Middle frontal gyrus (tissue), 1 donor: Measurements from ENCODE around the gene GRID2.

Experiments used
- DNase-seq: peaks from one replicate; pipeline ENCODE4 v3.0.0-alpha.2; 2015; ENCODE audit warnings: low spot score; ENCODE audit errors: extremely low spot score

Gene GRID2

DNA sequence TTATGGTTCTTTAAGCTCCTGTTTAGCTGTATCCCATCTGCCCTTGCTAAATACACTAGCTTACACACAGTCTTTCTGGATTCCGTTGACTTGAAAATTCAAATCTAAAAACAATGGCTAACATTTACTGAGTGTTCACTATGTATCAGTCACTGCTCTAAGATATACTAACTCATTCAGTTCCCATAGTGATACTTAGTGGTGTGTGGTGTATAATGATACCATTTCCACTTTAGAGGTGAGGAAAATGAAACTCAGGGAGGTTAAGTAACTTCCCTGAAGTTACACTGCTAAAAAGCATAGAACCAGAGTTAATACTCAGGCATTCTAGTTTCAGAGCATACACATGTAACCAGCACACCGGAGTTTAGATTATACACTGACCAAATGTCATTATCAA, 762.0 kb downstream of the GRID2 start:
- no peak for DNase-seq

DNA sequence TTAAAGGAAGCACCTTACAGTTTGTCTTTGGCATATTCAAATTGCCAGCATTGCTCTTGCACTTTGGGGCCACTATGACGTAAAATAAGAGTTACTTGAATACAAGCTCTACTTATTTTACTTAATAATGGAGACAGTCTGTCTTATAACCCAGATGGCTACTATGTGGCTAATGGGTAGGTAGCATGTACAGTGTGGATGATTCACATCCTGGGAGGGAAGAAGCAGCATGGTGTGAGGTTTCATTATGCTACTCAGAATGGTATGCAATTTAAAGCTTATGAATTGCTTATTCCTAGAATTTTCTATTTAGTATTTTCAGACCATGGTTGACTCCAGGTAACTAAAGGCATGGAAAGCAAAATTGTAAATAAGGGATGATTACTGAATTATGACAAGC, 763.0 kb downstream of the GRID2 start:
- DNase-seq = no peak

DNA sequence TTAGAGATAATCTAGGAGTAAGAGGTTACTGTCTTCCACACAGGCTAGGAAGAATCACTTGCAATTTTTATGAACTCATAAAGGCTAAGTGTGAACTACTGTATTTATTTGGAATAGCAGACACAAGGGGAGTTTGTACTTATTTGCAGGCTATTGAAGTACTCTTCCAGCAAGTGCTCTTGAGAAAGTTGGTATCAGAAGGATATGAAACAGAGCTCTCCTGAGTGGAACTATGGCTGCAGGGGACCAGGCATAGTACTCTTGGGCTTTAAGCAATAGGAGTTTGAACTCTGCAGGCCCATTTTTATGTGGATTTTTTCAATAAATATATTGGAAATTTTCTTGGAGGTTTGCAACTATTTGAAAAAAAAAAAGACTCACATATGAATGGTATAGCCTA, 768.5 kb downstream of the GRID2 start:
- no peak for DNase-seq

DNA sequence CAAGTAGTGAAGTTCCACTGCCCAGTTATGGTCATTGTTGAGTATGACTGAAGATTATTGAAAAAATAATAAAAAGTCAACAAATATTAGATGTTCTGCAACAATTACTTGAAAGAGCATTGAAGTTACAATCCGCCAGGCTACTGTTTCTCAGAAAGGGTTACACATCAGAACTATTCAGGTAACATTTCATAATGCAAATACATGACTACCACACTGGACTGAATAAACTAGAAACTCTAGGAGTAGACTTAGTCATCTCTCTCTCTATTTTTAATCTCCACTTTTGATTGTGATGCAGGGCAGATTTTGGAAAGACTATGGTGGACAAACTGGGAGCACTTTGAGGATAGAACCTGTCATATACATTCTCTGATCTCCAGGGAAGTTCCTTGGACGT, 776.5 kb downstream of the GRID2 start:
- DNase-seq = no peak

DNA sequence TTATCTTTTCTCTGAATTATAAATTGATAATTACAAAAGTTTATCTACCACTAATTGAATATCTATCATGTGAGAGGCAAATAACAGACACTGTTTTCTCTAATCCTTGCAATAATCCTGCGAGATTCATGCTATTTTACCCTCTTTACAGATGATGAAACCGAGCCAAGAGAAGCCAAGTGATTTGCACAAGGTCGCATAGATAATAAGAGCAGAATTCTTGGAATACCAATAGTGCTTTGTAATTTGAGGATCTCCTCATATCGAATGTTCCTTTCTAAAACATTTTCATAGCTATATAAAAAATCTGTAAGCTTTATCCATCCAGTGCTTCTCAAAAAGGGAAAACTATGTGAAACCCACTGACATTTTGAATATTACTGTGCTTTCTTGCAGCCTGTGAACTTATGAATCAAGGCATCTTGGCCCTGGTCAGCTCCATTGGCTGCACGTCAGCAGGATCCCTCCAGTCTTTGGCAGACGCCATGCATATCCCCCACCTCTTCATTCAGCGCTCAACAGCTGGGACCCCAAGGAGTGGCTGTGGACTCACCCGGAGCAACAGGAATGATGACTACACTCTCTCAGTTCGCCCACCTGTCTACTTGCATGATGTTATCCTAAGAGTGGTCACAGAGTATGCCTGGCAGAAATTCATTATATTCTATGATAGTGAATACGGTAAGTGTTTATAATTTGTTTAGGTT, 781.0 kb downstream of the GRID2 start:
- DNase-seq = no peak

DNA sequence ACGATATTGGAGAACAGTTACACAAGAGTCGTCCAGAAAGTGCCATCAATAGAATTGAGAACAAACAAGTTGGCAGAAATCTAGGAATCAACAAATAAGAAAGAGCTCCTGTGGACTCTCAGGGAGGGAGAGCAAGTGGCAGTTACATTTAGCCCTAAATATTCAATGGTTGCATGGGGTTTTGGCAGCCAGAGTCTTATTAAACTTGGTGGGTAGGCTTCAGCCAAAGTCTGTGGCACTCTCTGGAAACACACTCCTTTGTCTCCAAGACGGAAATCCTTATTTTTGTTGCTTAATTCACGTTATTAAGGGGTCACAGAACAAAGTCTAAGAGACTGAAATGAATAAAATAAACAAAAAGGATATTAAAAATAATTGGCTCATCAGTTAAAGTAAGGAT, 782.6 kb downstream of the GRID2 start:
- no peak for DNase-seq

DNA sequence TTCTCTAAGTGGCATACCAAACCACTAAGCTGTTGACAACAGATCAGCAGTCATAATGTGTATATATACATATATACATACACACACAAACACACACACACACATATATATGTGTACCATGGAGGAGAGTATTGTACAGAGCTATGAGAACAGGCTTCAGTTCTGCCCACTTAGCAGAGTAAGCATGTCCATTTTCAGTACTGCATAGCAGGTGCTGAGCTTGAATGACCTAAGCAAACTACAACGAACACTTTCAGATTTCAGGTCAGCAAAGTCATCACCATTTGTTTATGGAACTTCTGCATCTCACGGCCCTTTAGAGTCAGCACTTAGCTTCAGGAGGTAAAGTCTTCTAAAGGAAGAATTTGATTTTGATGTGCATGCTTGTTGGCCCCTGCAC, 789.0 kb downstream of the GRID2 start:
- no peak for DNase-seq

DNA sequence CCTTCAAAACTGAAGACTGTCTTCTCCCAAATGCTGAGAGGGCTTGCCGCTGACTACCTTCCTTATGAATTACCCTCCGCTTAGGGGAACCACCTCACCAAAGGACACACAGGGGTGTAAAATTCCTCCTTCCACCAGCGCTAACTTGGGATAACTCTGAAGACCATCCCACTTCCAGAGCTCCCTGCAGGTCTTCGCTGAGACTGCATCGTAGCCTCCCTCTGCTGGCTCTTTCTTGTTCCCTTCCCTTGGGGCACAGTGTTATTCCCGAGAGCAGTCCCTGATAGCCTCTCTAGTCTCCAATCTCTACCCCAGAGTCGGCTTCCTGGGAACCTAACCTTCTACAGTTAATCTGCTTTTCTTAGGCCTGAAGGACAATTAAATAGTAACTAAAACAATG, 799.3 kb downstream of the GRID2 start:
- DNase-seq = no peak

DNA sequence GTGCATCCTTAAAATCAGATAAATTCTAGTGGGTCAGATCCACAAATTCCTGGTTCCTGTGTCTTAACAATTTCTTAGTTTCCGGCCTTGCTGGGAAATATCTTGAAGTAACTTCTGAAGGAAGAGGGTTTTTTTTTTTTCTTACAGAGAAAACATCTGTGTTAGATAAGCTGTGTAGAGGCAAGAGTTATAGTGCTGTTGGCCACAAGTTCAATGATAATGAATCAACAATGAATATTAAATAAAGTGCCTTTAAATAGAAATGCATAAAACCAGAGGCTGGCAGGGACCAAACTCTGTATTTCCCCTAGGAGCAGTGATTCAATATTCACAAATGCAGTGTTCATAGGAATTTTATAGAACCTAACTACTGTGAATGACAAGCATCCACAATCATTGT, 812.9 kb downstream of the GRID2 start:
- DNase-seq = no peak

DNA sequence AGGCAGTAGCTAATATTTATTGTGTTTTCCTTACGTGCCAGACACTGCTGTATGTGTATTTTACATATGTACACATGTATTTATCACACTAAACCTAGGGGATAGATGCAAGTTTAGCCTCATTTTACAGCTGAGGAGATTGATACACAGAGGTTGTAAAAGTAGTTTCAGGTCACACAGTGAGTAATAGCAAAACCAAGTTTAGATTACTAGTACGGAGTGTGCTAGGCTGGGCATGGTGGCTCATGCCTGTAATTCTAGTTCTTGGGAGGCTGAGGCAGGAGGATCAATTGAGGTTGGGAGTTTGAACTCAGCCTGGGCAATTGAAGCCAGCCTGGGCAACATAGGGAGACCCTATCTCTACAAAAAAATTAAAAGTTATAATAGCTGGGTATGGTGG, 823.7 kb downstream of the GRID2 start:
- no peak for DNase-seq

DNA sequence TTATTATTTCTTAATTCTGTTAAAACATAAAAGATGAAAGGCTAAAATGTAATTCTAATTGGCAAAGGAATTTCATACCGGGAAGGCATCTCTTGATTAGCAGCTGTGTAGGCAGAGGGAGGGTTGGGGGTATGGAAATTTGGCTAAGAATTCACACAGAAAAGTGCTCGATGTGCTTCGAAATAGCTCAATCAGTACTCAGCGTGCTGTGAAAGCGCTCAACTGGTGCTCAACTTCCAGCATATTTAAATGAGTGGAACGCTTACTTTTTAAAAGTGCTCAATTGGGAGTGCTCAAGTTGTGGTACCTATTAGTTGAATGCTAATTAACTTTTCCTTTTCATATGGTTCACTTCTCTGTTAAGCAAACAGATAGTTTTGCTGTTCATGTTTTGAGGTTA, 828.9 kb downstream of the GRID2 start:
- DNase-seq = no peak

DNA sequence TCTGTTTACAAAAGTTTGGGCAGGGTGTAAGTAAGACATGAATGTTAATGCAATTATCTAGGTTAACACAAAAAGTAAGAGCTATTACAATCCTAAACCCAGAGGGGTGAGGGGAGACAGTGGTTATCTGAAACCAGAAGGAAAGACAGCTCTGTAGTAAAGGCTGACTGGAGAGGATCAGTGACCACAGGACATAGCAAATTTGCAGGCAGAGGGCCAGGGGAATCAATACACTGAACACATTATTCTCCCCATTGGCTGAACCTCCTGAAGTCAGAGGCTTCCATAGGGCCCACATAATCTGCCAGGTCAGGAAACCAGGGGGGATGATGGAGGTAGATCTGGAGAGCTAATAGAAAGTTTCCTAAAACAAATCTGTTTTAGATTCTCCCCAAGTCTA, 835.4 kb downstream of the GRID2 start:
- DNase-seq = no peak

DNA sequence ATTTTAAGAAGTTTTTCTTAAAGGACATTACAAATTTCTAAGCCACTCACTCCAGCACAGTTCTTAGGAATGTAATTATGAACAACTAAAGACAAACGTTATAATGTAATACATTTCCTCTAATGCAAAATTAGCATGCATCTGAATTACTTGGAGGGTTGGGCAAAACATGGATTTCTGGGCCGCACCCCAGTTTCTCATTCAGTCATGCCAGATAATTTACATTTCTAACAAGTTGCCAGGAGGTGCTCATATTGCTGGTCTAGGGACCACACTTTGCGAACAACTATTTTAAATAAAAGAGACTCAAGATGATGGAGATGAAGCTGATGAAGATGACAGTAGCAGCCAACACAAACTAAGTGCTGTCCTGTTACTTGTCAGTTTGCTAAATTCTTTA, 840.1 kb downstream of the GRID2 start:
- no peak for DNase-seq

DNA sequence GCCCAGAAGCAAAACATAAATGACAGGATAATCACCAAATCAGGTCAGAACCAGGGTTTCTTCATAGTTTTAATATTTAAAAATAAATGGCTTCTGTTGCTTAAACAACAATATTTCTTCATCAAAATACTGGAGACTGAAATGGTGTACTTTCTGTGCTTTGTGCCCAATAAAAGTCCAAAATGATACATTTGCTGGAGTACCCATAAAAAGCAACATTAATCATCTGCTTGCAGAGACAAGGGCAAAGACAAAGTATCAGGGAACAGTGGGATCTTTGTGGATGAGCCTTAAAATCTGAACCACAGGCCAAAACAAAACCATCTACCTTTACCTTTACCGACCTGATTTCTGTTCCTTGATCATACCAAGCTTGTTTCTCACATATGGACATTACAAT, 840.9 kb downstream of the GRID2 start:
- DNase-seq = no peak

DNA sequence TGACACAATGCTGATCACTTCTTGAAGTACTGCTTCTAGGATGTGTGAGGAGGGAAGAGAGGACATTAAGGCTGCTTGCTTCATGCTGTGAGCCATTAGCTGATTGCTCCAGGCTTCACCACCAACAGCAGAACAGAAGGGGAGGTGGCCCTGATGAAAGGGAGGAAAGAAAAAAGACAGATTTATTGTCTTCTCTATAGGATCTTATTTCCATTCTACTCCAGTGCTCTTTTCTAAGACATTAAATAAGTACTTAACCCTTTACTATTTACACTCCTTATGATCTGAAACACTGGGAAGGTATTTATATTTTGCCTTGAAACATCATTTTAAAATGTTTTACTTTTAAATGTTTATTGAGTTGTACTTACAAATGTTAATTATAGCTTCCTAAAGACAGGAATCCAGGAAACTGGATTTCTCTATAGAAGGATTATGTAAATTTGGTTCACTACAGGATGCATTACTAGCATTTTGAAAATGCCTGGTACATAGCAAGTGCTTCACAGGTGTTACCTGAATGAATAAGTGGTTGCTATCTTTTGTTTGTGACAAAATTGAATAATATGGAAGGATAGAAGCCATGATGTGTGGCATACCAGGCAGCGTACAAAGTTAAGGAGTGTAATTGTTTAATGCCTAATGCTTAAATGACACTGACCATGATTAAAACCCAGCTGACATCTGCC, 843.9 kb downstream of the GRID2 start:
- no peak for DNase-seq

DNA sequence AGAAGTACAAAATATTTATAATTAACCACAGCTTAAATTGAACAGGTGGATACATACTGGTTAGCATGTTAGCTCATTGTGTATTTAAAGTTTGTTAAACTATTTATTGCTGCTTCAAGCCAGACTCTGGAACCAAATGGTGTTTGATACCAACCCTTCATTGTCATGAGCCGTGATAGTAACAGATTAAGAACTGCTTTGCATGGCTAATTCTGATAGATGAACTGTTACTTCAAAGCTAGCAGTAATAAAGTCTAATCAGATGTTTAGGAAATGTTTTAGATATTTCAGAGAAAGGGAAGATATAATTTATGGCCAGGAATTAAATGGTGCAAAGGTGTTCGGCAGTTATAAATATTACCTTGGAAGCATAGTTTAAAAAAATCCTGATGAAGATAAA, 848.7 kb downstream of the GRID2 start:
- DNase-seq = no peak

DNA sequence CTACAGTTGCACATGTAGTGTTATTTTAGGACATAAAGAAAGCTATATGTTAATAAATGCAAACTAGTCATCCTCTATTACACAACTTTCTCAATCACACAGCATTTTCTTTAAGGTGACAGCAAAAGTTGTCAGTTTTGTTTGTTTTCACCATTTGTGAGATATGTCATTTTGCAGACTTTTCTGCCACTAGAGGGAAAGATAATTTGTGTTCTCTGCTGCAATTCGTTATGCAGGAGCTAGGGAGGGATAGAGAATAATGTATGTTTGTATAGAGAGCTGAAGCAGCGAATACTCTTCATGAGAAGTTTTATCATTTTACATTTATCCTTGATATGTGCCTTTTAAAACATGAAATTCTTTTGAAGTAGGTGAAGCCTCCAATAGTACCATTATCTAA, 854.2 kb downstream of the GRID2 start:
- DNase-seq = no peak

DNA sequence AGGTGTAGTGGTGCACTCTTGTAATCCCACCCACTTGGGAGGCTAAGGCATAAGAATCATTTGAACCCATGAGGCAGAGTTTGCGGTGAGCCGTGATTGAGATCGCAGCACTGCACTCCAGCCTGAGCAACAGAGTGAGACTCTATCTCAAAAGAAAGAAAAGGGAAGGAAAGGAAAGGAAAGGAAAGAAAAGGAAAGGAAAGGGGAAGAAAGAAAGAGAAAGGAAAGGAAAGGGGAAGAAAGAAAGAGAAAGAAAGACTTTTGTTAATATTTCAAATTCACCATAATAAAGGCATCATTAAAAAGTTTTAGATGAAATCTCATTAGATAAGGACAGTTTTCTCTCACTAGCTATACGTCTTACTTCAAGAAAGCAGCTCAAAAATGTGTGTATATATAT, 864.3 kb downstream of the GRID2 start:
- no peak for DNase-seq

DNA sequence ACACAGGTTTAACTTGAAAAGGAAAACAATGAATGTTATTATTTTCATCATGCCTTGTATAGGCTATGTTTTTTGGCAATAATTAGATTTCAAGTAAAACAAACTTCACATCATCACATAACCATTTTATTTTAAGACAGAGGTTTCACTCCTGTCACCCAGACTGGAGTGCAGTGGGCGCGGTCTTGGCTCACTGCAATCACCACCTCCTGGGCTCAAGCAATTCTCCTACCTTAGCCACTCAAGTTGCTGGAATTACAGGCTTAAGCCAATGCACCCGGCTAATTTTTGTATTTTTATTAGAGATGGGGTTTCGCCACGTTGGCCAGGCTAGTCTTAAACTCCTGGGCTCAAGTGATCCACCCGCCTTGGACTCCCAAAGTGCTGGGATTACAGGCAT, 866.2 kb downstream of the GRID2 start:
- no peak for DNase-seq

DNA sequence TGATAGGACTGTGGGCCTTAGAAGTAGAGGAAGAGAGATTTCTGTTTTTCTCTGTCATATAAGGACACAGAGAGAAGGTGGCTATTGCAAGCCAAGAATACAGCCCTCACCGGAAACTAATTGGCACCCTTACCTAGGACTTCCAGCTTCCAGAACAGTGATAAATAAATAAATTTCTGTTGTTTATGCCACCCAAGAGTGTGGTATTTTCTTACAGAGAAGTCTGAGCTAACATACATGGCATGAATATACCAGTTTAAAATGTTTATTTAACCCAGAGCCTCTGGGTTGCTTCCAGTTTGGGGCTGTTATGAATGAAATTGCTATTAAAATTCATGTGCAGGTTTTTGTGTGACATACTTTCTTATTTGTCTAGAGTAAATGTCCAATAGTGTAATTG, 870.8 kb downstream of the GRID2 start:
- no peak for DNase-seq

DNA sequence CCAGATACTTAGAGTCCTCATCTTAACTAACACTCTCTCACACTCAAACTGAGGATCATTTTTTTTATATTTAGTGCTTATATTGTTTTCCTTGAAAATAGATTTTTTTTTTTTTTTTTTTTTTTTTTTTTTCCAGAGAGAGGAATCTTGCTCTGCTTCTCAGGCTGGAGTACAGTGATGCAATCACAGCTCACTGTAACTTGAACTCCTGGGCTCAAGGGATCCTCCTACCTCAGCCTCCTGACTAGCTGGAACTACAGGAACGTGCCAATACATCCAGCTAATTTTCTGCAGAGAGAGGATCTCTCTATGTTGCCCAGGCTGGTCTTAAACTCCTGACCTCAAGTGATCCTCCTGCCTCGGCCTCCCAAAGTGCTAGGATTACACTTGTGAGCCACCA, 874.5 kb downstream of the GRID2 start:
- no peak for DNase-seq

DNA sequence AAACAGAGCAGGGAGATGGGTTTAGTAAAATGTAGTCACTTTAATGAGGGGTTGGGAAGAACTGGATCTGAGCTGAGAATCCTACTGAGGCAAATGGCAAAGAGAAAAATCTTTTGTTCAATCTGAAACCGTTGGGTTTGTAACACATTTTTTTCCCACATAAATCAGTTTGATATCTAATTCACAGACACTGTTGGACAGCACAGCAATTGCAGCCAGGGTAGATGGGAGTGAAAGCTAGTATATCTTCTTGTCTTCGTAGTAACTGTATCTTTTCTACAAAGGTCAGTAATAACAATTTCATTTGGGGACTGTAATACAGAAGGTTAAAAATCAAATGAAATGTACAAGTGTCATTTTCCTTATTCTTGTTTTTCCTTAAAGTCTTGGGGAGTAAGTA, 875.3 kb downstream of the GRID2 start:
- DNase-seq = no peak

DNA sequence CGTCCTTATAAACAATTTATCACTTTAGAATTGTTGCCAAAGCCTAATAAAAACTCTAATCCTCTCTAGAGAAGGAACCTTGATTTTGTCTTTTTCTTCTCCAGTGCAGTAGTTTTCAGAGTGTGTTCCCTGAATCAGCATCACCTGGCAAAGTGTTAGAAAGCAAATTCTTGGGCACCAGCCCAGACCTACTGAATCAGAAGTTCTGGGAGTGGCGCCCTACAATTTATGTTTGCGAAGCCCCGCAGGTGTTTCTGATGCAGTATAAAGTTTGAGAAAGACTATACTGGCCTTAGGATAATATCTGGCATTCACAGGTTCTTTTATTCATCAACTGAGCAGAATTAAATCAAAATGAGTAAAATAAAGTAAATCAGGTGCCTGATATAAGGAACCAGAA, 879.0 kb downstream of the GRID2 start:
- no peak for DNase-seq
